ENCODE results near the gene PNMA8A. TPM values are rescaled to one million over a fixed set of nuclear protein-coding genes. Genes with fewer than 3 reads are reported as not detected.
"Not testable (repeated sequence)": the region's sequence is repeated elsewhere in the genome, so short reads cannot be mapped to it uniquely, and the experiment has no call there.

Gene PNMA8A
- total RNA-seq, 1 donor from 2014 or later = 0.20 TPM

DNA sequence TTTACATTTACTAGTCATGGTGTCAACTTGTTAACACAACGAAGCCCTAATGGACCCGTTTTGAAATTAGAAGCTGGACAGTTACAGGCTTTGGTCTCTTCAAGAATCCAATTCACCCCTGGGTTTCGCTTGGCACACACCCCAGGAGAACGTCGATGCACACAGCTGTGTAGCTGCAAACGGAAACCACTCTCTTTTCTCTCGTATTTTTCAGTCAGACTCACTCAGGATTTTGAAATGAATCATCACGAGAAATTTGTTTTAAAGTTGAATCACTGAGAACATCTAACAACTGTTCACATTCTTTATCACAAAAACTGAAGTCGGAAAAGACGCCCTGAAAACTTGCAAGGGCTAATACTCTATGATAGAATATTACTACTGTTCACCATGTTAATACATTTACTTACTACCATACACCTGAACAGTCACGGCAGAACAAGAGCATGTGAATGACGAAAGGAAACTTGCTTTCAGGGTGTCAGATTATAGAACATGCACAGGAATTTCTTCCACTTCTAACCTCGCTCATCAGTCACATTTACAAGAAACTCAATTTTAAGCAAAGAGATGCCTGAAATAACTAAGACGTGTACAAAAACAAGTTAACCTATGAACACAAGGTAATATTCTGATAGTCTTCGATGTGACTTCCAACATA lies 4.7 kb downstream of the PNMA8A start:
- DNase-seq (ENCODE audit: low read depth, low spot score) = no peak

DNA sequence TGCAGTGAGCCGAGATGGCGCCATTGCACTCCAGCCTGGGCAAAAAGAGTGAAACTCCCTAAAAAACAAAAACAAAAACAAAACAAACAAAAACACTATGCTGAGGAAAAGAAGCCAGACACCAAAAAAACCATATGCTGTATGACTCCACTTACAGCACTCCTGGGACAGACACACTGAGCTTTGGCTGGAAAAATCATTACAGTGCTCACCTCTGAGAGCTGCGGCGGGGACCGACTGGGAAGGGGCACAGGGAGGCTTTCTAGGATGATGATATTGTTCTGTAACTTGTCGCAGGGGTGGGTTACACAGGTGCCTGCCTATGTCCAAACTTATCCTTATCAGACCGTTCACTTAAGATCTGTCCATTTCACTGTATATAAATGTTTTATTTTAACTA lies 7.8 kb downstream of the PNMA8A start:
- no peak for DNase-seq (ENCODE audit: low read depth, low spot score)

DNA sequence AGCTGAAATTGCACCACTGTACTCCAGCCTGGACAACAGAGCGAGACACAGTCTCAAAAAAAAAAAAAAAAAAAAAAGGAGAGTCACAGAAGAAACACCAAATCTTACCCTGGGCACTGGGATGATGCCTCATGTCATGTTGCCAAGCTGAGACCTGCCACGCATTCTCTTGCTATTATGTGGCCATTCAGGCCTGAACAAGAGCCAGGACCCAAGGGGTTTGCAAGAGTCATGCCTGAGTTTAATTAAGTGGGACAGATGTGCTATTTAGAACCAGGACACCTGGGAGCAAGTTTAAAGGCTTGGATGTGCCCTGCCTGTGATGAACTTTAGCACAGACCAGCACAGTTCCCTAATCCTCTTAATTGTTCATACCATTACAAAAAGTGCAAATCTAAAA lies 9.8 kb downstream of the PNMA8A start:
- DNase-seq (ENCODE audit: low read depth, low spot score) = no peak

DNA sequence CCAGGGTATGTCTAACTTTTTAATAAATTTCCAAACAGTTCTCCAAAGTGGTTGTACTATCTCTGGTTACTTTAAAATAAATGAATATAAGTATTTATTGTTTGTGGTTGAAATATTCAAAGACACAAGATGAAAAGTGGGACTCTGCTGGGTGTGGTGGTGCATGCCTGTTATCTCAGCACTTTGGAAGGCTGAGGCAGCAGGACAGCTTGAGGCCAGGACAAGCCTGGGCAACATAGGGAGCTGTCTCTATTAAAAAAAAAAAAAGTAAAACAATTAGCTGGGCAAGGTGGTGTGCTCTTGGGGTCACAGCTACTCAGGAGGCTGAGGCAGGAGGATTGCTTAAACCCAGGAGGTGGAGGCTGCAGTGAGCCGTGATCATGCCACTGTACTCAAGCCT lies 10.4 kb downstream of the PNMA8A start:
- no peak for DNase-seq (ENCODE audit: low read depth, low spot score)

DNA sequence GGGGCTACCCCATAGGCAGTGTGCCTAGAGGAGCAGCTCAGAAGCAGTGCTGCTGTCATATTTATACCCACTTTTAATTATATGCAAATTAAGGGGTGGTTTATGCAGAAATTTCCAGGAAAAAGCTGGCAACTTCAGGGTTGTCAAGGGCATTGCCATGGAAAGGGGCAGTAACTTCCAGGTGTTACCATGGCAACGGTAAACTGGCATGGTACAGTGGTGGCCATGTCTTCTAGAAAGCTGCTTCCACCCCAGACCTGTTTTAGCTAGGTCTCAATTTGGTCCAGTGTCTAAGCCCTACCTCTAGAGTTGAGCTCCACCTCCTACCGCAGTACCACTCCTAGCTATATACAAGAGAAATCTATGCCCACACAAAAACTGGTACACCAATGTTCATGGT lies 11.3 kb downstream of the PNMA8A start:
- no peak for DNase-seq (ENCODE audit: low read depth, low spot score)

DNA sequence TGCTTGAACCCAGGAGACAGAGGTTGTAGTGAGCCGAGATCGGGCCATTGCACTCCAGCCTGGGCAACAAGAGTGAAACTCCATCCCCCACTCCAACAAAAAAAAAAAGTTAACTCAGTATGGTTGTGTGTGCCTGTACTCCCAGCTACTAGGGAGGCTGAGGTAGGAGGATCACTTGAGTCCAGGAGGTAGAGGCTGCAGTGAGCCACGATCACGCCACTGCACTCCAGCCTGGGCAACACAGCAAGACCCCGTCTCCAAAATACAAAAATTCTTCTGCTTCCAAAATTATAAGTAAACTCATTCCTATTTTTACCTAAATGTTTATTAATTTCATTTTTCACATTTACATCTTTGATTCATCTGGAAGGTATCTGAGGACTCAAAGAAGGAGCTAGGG lies 14.4 kb downstream of the PNMA8A start:
- no peak for DNase-seq (ENCODE audit: low read depth, low spot score)

DNA sequence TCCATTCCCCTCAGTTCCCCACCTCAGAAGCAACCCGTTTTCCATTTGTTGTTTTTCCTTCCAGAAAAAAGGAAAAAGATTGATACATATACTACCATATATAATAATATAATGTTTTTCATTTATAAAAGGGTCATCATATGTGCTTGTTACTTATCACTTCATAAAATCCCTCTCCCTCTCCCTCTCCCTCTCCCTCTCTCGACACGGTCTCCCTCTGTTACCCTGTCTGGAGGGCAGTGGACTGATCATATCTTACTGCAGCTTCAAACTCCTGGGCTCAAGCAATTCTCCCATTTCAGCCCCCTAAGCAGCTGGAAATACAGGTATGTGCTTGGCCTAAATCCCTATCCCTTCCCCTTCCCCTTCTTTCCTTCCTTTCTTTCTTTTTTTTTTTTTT lies 17.1 kb downstream of the PNMA8A start:
- DNase-seq (ENCODE audit: low read depth, low spot score) = no peak

- DNase-seq (ENCODE audit: low read depth, low spot score) = no peak
Measured at GRCh38 chr19:46453661-46454060, 17.7 kb downstream of the PNMA8A start.

DNA sequence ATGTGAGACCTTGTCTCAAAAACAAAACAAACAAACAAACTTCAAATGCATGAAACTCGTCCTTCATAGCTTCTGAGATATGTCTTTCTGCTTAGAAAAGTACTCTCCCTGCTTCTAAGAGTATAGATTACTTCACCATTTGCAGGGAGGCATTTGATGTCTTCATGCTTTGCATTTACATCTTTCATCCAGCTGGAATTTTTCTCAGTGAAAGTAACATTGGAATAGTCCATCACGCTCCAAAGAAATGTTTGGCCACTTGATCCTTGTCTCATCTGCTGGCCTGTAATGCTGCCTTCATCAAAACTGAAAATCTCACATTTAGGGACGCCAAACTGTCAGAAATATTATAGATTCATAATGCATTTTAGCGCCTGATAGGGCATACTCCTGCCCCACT lies 19.2 kb downstream of the PNMA8A start:
- no peak for DNase-seq (ENCODE audit: low read depth, low spot score)

- DNase-seq (ENCODE audit: low read depth, low spot score) = no peak
Measured at GRCh38 chr19:46451352-46451751, 20.0 kb downstream of the PNMA8A start.

GRCh38 chr19:46450737-46451136 lies 20.6 kb downstream of the PNMA8A start:
- DNase-seq (ENCODE audit: low read depth, low spot score) = no peak

GRCh38 chr19:46449228-46449627 lies 22.1 kb downstream of the PNMA8A start:
- DNase-seq (ENCODE audit: low read depth, low spot score) = no peak

GRCh38 chr19:46448601-46449000 lies 22.8 kb downstream of the PNMA8A start:
- no peak for DNase-seq (ENCODE audit: low read depth, low spot score)

- DNase-seq (ENCODE audit: low read depth, low spot score) = no peak
Measured at GRCh38 chr19:46447824-46448223, 23.5 kb downstream of the PNMA8A start.

DNA sequence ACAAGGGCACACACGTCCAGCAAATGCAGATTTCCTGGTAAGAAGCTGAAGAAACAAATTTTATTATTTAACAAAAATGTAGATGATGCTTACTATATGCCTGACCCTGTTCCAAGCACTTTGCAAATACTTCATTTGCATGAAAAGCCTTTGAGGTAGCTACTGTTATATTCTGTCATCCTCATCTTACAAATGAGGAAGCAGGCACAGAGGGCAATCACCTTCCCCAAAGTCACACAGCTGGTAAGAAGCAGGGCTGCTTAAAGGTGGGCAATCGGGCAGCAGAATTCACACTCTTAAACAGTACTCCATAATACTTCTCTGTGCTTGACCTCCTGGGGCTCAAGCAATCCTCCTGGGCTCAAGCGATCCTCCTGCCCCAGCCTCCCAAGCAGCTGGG lies 24.4 kb downstream of the PNMA8A start:
- DNase-seq (ENCODE audit: low read depth, low spot score) = no peak

DNA sequence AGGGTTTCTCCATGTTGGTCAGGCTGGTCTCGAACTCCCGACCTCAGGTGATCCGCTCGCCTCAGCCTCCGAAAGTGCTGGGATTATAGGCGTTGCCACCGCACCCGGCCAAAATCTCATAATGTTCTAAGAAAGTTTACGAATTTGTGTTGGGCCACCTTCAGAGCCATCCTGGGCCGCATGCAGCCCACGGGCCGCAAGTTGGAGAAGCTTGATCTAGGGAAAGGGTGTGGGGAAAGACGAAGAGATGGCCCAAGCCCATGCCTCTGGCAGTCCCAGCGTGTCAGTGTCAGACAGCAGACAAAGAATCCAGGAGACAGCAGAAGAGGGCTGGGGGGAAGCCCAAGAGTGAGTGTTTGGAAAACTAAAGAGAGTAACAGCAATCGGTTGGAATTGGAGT lies 25.3 kb downstream of the PNMA8A start:
- DNase-seq (ENCODE audit: low read depth, low spot score) = no peak

DNA sequence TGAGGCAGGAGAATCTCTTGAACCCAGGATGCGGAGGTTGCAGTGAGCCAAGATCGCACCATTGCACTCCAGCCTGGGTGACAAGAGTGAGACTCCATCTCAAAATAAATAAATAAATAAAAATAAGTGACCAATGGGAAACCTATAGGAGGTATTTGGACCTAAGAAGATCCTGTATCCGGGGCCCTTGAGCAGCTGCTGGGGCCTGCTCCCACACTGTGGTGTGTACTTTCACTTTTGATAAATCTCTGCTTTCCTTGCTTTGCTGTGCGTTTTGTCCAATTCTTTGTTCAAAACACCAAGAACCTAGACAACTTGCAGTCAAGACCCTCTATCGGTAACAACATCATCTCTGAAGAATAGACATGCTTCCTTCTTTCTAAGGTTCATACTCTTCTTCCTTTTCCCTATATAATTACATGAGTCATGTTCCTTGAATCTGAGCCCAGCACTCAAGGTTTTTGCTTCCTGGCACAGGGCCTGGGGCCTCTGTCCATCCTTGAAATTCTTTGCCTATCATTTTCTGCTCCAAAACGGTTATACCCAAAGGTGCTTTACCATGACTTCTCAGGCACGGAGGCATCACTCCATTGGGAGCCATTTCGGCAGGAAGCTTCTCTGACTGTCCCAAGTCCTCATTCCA lies 28.4 kb downstream of the PNMA8A start:
- DNase-seq (ENCODE audit: low read depth, low spot score) = no peak

DNA sequence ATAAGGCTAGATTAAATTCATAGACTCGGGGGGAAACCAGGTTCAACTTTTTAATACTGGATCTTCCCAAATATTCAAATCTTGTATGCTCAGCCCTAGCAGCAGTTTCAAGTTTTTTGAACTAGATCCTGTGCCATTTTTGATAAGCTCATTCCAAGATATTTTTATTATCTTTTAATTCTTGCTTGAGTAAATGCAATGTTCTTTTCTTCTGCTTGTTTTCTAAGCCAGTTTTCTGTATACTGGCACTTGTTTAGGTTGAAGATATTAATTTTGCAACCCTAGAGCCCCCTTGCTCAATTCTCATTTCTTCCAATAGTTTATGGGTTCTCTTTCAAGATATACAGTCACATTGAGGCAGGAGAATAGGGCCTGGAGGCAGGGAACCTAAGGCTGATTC lies 29.5 kb downstream of the PNMA8A start:
- DNase-seq (ENCODE audit: low read depth, low spot score) = no peak

DNA sequence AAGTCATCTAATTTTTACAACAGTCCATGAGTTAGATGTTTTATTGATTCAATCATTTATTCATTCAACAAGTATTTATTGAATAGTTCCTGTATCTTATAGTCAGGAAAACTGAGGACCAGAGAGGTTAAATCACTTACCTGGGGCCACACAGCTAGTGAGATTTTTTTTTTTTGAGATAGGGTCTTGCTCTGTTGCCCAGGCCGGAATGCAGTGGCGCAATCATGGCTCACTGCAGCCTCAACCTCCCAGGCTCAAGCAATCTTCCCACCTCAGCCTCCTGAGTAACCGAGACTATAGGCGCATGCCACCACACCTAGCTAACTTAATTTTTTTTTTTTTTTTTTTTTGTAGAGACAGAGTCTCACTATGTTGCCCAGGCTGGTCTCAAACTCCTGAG lies 35.7 kb downstream of the PNMA8A start:
- DNase-seq (ENCODE audit: low read depth, low spot score) = not testable (repeated sequence)

- DNase-seq (ENCODE audit: low read depth, low spot score) = no peak
Measured at GRCh38 chr19:46435009-46435408, 36.4 kb downstream of the PNMA8A start.

DNA sequence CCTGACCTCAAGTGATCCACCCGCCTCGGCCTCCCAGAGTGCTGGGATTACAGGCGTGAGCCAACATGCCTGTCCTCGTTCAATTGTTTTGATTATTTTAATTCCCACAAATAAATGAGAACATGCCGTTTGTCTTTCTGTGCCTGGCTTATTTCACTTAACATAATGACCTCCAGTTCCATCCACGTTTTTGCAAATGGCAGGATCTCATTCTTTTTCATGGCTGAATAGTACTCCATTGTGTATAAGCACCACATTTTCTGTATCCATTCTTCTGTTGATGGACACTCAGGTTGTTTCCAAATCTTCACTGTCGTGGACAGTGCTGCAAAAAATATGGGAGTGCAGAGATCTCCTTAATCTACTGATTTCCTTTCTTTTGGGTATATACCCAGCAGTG lies 37.9 kb downstream of the PNMA8A start:
- not testable (repeated sequence) for DNase-seq (ENCODE audit: low read depth, low spot score)

DNA sequence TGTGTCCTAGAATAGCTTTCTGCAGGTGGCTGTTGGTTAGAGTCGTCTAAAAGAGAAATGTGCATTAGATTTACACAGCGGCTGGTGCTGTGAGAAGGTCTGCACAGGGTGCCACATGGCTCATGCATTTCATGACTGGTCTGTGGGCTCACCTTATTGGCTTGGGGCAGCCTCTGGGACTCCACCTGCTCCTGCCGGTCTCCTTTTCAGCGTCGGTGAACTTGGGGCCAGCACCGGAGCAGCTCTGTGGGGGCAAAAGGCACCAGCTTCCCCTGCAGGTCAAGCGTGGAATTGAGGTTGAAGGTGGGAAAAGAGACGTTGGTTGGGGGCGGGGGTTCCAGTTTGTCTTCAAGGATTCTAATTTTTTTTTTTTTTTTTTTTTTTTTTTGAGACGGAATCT lies 39.5 kb downstream of the PNMA8A start:
- no peak for DNase-seq (ENCODE audit: low read depth, low spot score)

DNA sequence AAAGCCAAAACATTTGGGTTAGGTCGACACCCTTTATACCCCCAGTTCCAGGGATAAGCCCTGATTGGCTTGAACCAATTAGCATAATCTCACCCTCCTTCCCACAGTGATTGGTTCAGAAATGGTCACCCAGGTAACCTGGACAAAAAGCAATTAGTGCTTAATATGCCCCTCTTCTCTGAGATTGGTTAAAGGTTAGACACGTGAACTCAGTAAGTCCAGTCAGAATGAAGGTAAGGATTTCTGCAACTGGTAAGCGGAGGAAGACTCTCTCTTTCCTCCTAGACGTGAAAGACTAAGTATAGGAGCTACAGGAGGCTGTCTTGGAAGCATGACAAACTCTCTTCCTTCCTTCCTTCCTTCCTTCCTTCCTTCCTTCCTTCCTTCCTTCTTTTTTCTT lies 41.4 kb downstream of the PNMA8A start:
- no peak for DNase-seq (ENCODE audit: low read depth, low spot score)
